Activated T-cell treated with anti-CD3 and anti-CD28 coated beads for 1 hour (primary cell): ENCODE data around the gene NPM1.

ENCODE experiments used
- DNase-seq: peaks from one replicate; pipeline ENCODE4 v3.0.0-alpha.2; 2020; ENCODE audit warnings: low read depth

NPM1 gene

GRCh38 chr5:171428168-171428696, 40.6 kb downstream of the NPM1 start:
- DNase-seq = no peak

GRCh38 chr5:171428809-171429542, 41.3 kb downstream of the NPM1 start:
- no peak for DNase-seq

DNA sequence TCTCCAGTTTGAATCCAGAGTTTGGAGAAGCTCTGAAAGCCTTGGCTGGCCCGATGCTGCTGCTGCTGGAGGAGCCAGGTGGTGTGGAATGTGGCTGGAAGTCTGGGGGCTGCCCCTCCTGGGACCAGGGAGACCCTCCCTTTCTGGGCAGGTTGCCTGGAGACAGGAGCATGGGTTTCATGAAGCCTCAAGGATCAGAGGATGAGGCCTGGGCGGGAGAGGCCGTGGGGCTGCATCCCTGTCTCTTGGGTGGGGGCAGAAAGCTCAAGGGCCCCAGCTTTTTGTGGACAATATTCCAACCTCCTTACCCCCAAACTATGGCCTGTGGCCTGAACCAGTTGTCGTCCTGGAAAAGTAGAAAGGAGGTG, 41.9 kb downstream of the NPM1 start:
- DNase-seq = no peak

DNA sequence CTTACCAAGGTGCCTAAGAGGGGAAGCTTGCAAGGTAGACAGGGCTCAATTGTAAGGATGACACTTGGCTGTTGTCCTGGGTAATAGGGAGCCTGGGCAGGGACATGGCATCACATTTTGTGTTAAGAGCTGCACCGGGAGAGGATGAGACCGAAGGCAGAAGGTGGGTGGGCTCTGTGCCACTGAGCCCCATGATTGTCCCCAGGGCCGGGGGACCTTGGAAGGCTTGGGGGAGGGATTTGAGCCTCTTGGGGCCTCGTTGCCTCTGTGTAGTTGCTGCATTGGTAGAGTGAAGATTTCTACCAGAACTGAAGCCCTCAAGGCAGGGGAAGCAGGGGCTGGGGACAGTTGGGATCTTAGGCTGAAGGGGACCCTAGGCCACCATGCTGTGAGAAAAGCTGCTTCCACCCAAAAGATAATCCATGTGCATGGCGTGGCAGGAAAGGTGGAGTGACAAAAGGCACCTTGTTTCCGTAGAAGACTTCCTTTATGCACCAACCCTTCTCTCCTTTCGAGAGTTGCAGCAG, 43.7 kb downstream of the NPM1 start:
- no peak for DNase-seq

DNA sequence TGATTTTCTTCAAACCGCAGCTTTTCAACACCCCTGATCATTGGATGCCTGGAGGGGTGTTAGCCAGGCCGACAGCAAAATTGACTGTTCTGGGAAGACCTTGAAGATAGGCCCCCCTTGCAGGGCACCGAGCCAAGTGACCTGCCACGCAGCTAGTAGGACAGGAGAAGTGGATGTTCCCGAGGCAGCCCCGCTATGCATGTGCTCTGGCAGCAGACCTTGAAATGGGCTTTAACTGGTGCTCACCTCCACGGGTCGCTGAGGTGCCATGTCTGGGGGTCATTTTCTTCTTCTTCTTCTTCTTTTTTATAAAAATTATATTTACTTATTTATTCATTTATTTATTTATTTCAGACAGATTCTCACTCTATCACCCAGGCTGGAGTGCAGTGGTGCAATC, 44.4 kb downstream of the NPM1 start:
- no peak for DNase-seq

GRCh38 chr5:171432583-171433351, 45.1 kb downstream of the NPM1 start:
- no peak for DNase-seq

DNA sequence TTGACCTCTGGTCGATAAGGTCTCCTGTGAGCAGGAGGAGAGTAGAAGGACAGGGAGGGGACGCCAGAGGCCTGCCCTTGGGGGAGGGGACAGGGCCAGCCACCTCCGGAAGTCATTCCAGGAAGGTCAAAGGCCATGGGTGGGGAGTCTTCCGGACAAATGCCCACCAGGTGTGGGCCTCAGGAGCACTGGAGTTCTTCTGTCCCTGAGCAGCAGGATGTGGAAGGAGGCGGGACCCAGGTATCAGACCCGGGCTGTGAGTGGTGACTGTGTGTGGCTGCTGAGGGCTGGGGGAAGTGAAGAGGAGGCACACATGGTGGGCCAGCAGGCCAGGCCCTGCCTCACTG, 45.7 kb downstream of the NPM1 start:
- DNase-seq = no peak

GRCh38 chr5:171433982-171434676, 46.5 kb downstream of the NPM1 start:
- DNase-seq = no peak

DNA sequence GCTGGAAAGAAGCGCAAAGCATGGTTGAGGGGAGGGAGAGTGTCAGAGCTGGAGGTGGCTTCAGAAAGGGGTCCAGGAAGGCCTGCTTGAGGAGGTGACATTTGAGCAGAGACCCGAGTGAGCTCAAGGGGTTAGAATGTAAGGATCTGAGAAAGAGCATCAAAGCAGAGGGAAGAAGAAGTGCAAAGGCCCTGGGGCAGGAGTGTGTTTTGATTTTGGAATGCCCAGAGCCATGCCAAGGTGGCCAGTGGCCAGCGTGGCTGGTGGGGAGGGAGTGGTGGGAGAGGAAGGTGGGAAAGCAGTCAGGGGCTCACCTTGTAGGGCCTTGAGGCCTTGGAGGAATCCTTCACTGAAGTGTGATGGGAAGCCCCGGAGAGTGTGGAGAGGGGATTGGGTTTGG, 47.2 kb downstream of the NPM1 start:
- DNase-seq = no peak

DNA sequence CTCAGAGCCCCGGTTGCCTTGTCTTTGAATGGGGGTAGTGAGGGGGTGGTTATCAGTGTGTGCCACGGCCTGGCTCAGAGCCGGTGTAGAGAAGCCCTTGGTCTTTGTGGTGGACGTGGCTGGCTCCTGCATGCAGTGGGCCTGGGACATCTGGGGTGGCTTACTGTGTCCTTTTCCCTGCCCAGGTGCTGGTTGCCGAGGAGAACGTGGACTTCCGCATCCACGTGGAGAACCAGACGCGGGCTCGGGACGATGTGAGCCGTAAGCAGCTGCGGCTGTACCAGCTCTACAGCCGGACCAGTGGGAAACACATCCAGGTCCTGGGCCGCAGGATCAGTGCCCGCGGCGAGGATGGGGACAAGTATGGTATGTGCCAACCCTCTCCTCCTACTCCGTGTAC, 48.3 kb downstream of the NPM1 start:
- no peak for DNase-seq

DNA sequence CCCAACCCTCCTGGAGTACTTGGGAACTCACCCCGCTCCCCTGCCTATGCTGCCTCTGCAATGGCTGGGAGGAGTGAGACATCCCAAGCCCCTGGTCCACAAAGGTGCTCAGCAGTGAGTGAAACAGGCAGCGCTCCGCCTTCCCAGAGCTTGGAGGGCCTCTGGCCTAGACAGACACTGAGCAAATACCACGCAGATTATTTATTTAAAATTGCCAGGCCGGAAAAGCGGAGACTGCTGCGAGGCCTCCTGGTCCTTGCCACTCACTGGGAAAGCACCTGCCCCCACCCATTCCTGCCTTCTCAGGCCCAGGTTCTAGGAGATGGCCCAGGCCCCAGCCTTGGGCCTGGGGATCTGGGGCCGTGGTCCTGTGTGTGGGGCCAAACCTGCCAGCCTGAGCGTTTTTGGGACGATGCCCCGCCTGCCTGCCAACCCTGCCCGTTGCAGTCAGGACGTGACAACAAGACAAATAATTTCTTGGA, 49.2 kb downstream of the NPM1 start:
- DNase-seq = no peak

DNA sequence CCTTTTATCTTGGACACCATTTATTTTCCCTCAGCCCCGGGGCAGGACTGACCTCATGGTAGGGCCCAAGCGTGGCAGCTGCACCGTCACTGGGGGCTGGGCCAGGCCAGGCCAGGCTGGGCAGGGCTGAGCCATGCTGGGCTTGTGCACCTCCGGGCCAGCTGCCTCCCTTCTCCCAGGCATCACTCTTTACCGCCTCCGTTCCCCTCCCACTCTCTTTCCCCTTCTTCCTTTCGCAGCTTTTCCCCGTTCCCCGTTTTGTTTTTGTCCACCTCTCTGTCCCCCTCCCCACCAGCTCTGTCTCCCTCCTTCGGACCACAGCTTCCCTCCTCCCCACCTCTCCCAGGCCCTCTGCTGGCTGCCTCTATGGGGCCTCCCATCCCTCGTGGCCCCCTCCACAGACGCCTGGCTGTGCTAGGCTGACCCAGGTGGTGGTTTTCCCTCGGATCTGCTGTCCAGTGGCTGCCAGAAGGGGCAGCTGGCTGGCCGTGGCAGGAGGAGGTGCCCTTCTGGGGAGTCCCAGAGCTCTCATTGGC, 49.7 kb downstream of the NPM1 start:
- no peak for DNase-seq

GRCh38 chr5:171438738-171439137, 51.1 kb downstream of the NPM1 start:
- DNase-seq = no peak

GRCh38 chr5:171441246-171441791, 53.7 kb downstream of the NPM1 start:
- DNase-seq = no peak

GRCh38 chr5:171442287-171443042, 54.8 kb downstream of the NPM1 start:
- no peak for DNase-seq

DNA sequence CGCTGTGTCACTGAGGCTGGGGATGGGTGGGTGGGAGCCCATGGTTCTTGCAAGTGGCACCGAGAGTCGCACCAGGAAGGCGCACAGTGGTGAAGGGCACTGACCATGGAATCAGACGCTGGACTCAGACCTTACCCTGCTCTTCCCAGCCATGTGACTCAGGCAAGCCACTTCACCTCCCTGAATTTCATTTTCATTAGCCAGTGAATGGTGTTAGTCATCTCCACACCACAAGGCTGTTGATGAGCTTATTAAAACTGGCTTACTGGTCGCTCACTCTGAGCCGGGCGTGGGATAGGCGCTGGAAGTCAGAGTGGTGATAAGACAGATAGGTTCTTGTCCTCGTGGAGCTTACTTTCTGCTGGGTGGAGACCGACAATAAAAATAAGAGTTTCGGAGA, 56.9 kb downstream of the NPM1 start:
- no peak for DNase-seq

- DNase-seq = no peak
Observed at GRCh38 chr5:171445644-171446516, 58.2 kb downstream of the NPM1 start.

GRCh38 chr5:171447226-171447625, 59.6 kb downstream of the NPM1 start:
- no peak for DNase-seq

DNA sequence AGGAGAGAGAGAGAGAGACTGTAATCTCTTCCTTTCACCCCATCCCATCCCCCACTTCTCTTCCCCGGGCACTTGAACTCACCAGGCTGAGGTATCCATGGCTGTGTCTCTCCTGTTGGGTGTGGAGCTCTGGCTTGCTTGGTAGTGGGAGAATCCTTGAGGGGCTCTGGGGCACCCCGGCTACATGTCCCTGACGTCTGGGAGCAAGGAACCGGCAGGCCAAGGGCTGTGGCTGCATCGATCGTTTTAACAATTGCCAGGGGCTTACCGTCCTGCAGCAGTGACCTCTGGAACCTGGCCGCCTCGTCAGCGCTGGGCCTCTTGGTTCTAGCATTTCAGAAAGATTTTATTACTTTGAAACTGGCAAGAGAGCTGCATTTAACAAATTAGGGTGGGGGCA, 61.8 kb downstream of the NPM1 start:
- no peak for DNase-seq
